ENCODE measurements around the gene ADRM1.

The ADRM1 gene

DNA sequence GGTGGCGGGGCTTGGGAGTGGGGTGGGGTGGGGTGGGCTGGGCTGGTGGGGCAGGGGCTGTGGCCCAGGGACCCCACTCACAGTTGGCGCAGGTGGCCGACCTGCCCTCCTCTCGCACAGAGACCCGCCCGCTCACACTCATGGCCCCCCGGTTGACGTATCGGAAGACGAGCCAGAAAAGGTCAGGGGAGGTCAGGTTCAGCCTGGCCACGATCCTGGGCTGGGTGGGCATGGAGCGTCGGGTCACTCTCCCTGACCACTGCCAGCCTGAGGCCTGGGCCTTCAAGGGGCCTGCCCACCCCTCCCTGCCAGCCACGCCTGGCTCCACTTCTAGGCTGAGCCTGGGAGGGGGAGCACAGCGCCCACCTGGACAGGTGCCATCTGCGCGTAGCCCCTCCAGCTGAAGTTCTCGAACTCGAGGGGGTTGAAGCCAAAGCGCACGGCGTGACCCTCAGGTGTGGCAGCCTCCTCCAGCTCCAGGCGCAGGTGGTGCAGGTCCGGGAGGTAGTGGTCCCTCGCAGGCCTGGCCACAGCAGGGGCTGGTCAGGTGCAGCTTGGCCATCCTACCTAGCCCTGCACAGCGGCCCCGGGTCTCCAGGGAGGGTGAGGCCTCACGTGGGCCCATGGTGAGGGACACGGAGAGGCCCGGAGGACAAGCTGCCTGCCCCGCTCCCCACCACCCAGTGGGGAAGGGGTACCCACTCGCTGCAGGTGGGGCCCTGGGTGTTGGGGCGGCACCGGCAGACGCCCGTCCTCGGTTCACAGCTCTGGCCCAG is 31.2 kb downstream of the ADRM1 start:
- Histone ChIP-seq H3K27ac (ENCODE audit: low read depth, low read length, severe bottlenecking) (no peak overlapping the region), H3K4me1 (ENCODE audit: control insufficient read depth, insufficient read depth, low read length, poor library complexity, severe bottlenecking) (no peaks in the 10 kb centered on the region), H3K4me3 (ENCODE audit: extremely low read depth, insufficient read depth, low read length, poor library complexity, severe bottlenecking) (no peak overlapping the region), H3K9me3 (ENCODE audit: control insufficient read depth, low read length) (no peaks in the 10 kb centered on the region), H3K36me3 (ENCODE audit: control insufficient read depth, insufficient read depth, low read length) (peaks cover 58% of the 10 kb centered on the region)
- WGBS, 2 experiments (ENCODE audit: insufficient coverage in 2 of 2) = 91 to 95% methylated on average over 31 to 34 of the region's 37 CpGs

DNA sequence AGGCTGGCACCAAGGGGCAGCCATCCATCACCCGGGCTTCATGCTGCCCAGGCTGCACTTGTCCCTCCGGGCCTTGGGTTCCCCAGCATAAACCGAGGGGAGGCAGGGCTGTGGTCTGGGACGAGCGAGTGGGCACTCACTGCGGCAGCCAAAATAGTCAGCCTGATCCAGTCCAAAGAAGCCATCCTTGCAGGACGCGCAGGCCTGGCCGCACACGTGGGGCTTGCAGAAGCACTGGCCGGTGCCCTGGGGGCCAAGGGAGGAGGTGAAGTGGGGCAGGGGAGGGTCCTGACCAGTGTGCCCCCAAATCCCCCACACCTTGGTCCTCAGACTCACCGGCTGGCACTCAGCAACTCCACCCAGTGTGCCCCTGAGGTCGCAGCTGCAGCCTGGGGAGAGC is 32.1 kb downstream of the ADRM1 start:
- peaks cover 57% of the 10 kb centered on the region for H3K36me3 ChIP-seq (ENCODE audit: control insufficient read depth, insufficient read depth, low read length)
- no peak overlapping the region for H3K27ac ChIP-seq (ENCODE audit: low read depth, low read length, severe bottlenecking)
- no peak overlapping the region for H3K4me3 ChIP-seq (ENCODE audit: extremely low read depth, insufficient read depth, low read length, poor library complexity, severe bottlenecking)
- WGBS, 2 experiments (ENCODE audit: insufficient coverage in 2 of 2) = 93 to 94% methylated on average over 7 to 12 of the region's 13 CpGs
- no peaks in the 10 kb centered on the region for H3K9me3 ChIP-seq (ENCODE audit: control insufficient read depth, low read length)
- H3K4me1 ChIP-seq (ENCODE audit: control insufficient read depth, insufficient read depth, low read length, poor library complexity, severe bottlenecking) = no peaks in the 10 kb centered on the region

DNA sequence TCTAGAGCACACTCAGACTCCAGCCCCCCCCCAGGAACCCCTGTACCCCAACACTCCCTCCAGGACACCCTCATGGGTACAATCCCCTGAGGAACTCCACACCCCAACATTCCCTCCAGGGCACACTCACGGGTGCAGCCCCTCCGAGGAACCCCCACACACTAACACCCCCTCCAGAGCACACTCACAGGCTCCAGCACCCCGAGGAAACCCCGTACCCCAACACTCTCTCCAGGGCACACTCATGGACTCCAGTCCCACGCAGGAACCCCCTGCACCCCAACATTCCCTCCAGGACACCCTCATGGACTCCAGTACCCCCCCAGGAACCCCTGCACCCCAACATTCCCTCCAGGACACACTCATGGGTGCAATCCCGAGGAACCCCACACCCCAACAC is 32.7 kb downstream of the ADRM1 start:
- Histone ChIP-seq H3K4me1 (ENCODE audit: control insufficient read depth, insufficient read depth, low read length, poor library complexity, severe bottlenecking) (no peaks in the 10 kb centered on the region), H3K9me3 (ENCODE audit: control insufficient read depth, low read length) (no peaks in the 10 kb centered on the region), H3K36me3 (ENCODE audit: control insufficient read depth, insufficient read depth, low read length) (peaks cover 56% of the 10 kb centered on the region), H3K27ac (ENCODE audit: low read depth, low read length, severe bottlenecking) (no peak overlapping the region), H3K4me3 (ENCODE audit: extremely low read depth, insufficient read depth, low read length, poor library complexity, severe bottlenecking) (no peak overlapping the region)
- 90 to 100% methylated on average over 4 to 6 of the region's 6 CpGs for WGBS, 2 experiments (ENCODE audit: insufficient coverage in 2 of 2)

DNA sequence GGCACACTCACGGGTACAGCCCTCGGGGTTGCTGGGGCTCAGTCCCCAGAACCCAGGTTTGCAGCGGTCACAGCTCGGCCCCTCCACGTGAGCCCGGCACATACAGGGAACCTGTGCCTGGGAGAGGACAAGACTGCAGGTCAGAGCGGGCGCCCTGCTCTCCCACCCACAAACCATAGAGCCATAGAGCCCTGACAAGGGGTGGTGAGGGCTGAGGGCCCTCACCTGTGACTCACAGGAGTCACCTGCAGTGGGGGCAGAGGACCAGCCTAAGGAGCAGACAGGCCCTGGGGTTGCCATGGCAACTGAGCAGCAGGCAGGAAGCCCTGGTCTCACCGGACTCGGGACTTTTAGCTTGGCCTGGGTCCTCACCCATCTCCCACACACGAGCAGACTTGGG is 33.5 kb downstream of the ADRM1 start:
- Histone ChIP-seq H3K4me3 (ENCODE audit: extremely low read depth, insufficient read depth, low read length, poor library complexity, severe bottlenecking) (no peak overlapping the region), H3K27ac (ENCODE audit: low read depth, low read length, severe bottlenecking) (no peak overlapping the region), H3K9me3 (ENCODE audit: control insufficient read depth, low read length) (no peaks in the 10 kb centered on the region), H3K36me3 (ENCODE audit: control insufficient read depth, insufficient read depth, low read length) (peaks cover 61% of the 10 kb centered on the region), H3K4me1 (ENCODE audit: control insufficient read depth, insufficient read depth, low read length, poor library complexity, severe bottlenecking) (no peaks in the 10 kb centered on the region)
- WGBS, 2 experiments (ENCODE audit: insufficient coverage in 2 of 2) = 93 to 95% methylated on average over 7 to 8 of the region's 11 CpGs

DNA sequence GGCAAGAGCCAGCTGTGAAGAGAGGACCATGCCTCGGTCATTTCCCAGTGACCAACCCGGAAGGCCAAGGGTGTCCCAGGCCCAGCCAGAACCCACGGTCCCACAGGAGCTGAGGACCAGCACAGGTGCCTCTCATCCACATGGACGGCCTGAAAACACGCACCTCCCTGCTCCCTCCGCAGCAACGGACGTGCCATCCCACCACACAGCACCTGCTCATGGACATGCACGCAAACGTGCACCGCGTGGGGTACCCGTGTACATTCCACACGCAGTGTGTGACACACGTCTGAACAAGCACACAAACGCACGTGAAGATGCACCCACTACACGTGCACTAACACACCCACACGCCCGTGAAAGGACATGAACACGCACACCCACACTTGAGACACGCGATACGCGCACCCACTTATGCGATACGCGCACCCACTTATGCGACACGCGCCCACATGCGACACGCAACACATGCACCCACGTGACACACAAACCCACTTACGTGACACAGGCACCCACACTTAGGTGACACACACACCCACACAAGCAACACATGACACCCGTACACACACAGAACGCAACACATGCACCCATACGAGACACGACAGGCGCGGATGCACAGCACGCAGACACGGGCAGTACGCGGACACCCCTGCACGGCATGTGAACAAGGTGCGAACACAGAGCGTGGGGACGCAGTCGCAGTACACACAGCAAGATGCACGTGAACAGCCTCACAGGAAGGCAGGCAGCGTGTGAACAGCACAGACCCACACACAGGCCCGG is 34.2 kb downstream of the ADRM1 start:
- Histone ChIP-seq H3K4me1 (ENCODE audit: control insufficient read depth, insufficient read depth, low read length, poor library complexity, severe bottlenecking) (no peaks in the 10 kb centered on the region), H3K9me3 (ENCODE audit: control insufficient read depth, low read length) (no peaks in the 10 kb centered on the region), H3K36me3 (ENCODE audit: control insufficient read depth, insufficient read depth, low read length) (peaks cover 60% of the 10 kb centered on the region), H3K4me3 (ENCODE audit: extremely low read depth, insufficient read depth, low read length, poor library complexity, severe bottlenecking) (no peak overlapping the region), H3K27ac (ENCODE audit: low read depth, low read length, severe bottlenecking) (no peak overlapping the region)
- WGBS, 2 experiments (ENCODE audit: insufficient coverage in 2 of 2) = 96% methylated on average over 46 to 52 of the region's 53 CpGs

DNA sequence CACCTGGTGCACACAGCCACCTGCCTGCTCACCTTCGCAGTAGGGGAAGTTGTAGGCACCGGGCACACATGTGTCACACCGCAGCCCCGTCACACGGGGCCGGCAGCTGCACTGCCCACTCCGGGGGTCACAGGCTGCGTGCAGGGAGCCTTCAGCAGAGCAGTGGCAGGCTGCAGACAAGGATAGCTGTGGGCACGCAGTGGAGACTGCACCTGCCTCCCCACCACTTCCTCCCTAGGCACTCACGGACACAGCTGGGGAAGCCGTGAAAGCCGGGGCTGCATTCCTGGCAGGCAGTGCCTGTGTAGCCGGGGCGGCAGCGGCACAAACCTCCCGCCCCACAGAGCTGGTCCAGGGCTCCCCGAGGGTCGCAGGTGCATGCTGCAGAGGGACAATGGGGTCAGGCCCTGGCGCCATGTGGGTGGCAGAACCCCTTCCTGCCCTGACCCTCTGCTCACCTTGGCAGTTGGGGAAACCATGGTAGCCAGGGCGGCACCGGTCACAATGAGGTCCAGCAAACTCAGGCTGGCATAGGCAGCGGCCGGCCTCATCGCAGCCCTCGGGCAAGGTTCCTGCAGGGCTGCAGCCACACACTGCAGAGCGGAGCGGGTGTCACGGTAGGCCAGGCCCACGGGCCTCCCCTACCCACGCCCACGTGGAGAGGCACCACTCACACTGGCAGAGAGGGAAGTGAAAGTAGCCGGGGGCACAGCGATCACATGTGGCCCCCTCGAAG is 34.9 kb downstream of the ADRM1 start:
- Histone ChIP-seq H3K4me3 (ENCODE audit: extremely low read depth, insufficient read depth, low read length, poor library complexity, severe bottlenecking) (no peak overlapping the region), H3K27ac (ENCODE audit: low read depth, low read length, severe bottlenecking) (no peak overlapping the region), H3K36me3 (ENCODE audit: control insufficient read depth, insufficient read depth, low read length) (peaks cover 59% of the 10 kb centered on the region), H3K9me3 (ENCODE audit: control insufficient read depth, low read length) (no peaks in the 10 kb centered on the region), H3K4me1 (ENCODE audit: control insufficient read depth, insufficient read depth, low read length, poor library complexity, severe bottlenecking) (no peaks in the 10 kb centered on the region)
- 90 to 95% methylated on average over 33 to 34 of the region's 34 CpGs for WGBS, 2 experiments (ENCODE audit: insufficient coverage in 2 of 2)

DNA sequence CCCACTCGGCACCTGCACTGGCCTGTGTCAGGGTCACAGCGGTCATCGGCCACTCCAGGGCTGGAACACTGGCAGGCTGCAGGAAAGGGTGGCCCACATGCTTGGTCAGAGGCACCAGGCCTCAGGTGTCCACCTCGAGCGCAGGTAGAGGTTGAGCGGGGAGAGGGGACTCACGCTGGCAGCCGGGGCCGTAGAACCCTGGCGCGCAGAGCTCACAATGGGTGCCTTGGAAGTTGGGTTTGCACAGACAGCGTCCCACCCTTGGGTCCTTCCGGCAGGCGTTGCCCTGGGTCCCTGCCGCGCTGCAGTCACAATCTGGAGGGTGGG is 35.5 kb downstream of the ADRM1 start:
- Histone ChIP-seq H3K4me3 (ENCODE audit: extremely low read depth, insufficient read depth, low read length, poor library complexity, severe bottlenecking) (no peak overlapping the region), H3K27ac (ENCODE audit: low read depth, low read length, severe bottlenecking) (no peak overlapping the region), H3K36me3 (ENCODE audit: control insufficient read depth, insufficient read depth, low read length) (peaks cover 59% of the 10 kb centered on the region), H3K9me3 (ENCODE audit: control insufficient read depth, low read length) (no peaks in the 10 kb centered on the region), H3K4me1 (ENCODE audit: control insufficient read depth, insufficient read depth, low read length, poor library complexity, severe bottlenecking) (no peaks in the 10 kb centered on the region)
- 96% methylated on average over 9 to 14 of the region's 16 CpGs for WGBS, 2 experiments (ENCODE audit: insufficient coverage in 2 of 2)

DNA sequence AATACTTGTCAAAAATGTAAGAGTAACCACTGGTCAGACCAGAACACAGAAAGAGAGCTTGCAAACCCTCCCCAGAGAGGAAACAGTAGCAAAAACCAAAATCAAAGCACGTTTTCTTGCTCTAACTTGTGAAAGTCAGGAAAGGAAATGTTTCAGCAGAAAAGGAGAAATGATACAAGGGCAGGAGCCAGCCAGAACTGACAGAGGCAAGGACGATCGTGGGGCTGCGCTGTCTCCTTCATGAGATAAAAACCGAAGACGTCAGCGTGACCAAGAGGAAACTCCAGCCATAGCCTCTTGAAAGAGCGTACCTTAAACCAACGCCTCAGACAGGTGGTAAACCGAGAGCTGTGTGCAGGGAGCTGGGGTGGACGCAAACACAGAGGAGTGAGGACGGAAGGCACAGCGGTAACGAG is 36.9 kb downstream of the ADRM1 start:
- Histone ChIP-seq H3K36me3 (ENCODE audit: control insufficient read depth, insufficient read depth, low read length) (peaks cover 62% of the 10 kb centered on the region), H3K4me3 (ENCODE audit: extremely low read depth, insufficient read depth, low read length, poor library complexity, severe bottlenecking) (no peak overlapping the region), H3K4me1 (ENCODE audit: control insufficient read depth, insufficient read depth, low read length, poor library complexity, severe bottlenecking) (no peaks in the 10 kb centered on the region), H3K9me3 (ENCODE audit: control insufficient read depth, low read length) (no peaks in the 10 kb centered on the region), H3K27ac (ENCODE audit: low read depth, low read length, severe bottlenecking) (no peak overlapping the region)
- WGBS, 2 experiments (ENCODE audit: insufficient coverage in 2 of 2) = 86 to 88% methylated on average over 9 to 13 of the region's 14 CpGs

DNA sequence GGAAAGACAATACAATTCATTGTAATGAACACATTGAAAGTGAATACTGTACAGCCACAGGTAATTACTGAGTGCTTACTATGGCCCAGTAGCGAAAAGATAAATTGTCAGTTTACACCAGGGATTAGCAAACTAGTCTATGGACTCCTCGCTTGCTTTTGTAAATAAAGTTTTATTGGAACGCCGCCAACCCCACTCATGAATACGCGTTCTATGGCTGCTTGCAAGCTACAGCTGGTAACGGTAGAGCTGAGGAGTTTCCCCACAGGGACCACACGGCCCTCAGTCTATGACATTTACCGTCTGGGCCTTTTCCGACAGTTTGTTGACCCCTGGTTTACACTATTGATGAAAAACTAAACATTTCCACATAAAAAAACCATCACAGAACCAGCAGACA is 40.1 kb downstream of the ADRM1 start:
- WGBS, 2 experiments (ENCODE audit: insufficient coverage in 2 of 2) = 96% methylated on average over 8 of the region's 10 CpGs
- Histone ChIP-seq H3K4me3 (ENCODE audit: extremely low read depth, insufficient read depth, low read length, poor library complexity, severe bottlenecking) (no peak overlapping the region), H3K27ac (ENCODE audit: low read depth, low read length, severe bottlenecking) (no peak overlapping the region), H3K36me3 (ENCODE audit: control insufficient read depth, insufficient read depth, low read length) (peaks cover 69% of the 10 kb centered on the region), H3K9me3 (ENCODE audit: control insufficient read depth, low read length) (no peaks in the 10 kb centered on the region), H3K4me1 (ENCODE audit: control insufficient read depth, insufficient read depth, low read length, poor library complexity, severe bottlenecking) (no peaks in the 10 kb centered on the region)

DNA sequence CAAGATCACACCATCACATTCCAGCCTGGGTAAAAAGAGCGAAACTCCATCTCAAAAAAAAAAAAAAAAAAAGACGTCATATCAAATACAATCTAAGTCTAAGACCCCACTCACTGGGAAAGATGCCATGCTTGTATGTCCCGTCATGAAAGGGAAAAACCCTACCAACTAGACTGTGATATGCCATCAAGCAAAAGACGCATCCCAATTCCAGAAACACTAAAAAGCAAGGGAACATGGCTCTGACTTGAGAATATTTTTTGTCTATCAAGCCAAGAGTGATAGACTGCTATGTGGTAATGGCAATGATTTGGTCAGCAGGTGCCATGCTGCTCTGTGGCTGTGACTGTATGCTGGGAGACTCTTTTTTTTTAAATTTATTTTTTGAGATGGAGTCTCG is 41.3 kb downstream of the ADRM1 start:
- H3K4me1 ChIP-seq (ENCODE audit: control insufficient read depth, insufficient read depth, low read length, poor library complexity, severe bottlenecking) = no peaks in the 10 kb centered on the region
- WGBS, 2 experiments (ENCODE audit: insufficient coverage in 2 of 2) = 100% methylated on average over 2 of the region's 5 CpGs
- H3K4me3 ChIP-seq (ENCODE audit: extremely low read depth, insufficient read depth, low read length, poor library complexity, severe bottlenecking) = no peak overlapping the region
- H3K36me3 ChIP-seq (ENCODE audit: control insufficient read depth, insufficient read depth, low read length) = peaks cover 73% of the 10 kb centered on the region
- H3K27ac ChIP-seq (ENCODE audit: low read depth, low read length, severe bottlenecking) = no peak overlapping the region
- H3K9me3 ChIP-seq (ENCODE audit: control insufficient read depth, low read length) = no peaks in the 10 kb centered on the region

Data from mesodermal cell (in vitro differentiated cells).